Right lobe of liver (tissue), 6 donors: ENCODE measurements around the gene P2RY12. TPM values are rescaled to one million over a fixed set of nuclear protein-coding genes. Genes with fewer than 3 reads are reported as not detected.

Source experiments
- ATAC-seq, 4 donors: fragments of 200-7000 bp; cut with Tn5 transposase; one replicate each; pipeline ENCODE4 v1.9.1; 2020; ENCODE audit warnings: mild to moderate bottlenecking in 4 of 4, moderate library complexity in 4 of 4
- DNase-seq, 3 donors: peaks; one replicate each; pipeline ENCODE4 v3.0.0-alpha.2; 2020
- H3K27ac ChIP-seq, 3 donors: fragments of 200-600 bp; one replicate each; pipeline ENCODE4 v1.8.0; 2022
- H3K27me3 ChIP-seq, 2 donors: fragments of 200-600 bp; one replicate each; pipeline ENCODE4 v1.8.0; 2022
- H3K36me3 ChIP-seq, 4 donors: fragments of 200-600 bp; sonication (generic) in 1 of 4; one replicate each; pipeline versions ENCODE4 v1.5.1 to v1.8.0; 2017 to 2022; ENCODE audit warnings: control low read depth in 1 of 4
- H3K4me1 ChIP-seq, 4 donors: fragments of 200-600 bp; sonication (generic) in 1 of 4; one replicate each; pipeline versions ENCODE4 v1.5.1 to v1.8.0; 2017 to 2022; ENCODE audit warnings: control low read depth in 1 of 4
- H3K4me3 ChIP-seq, 3 donors: fragments of 200-600 bp; one replicate each; pipeline ENCODE4 v1.8.0; 2022
- H3K9me3 ChIP-seq, 4 donors: fragments of 200-600 bp; sonication (generic) in 1 of 4; one replicate each; pipeline versions ENCODE4 v1.5.1 to v1.8.0; 2017 to 2022; ENCODE audit warnings: control low read depth in 1 of 4
- CTCF ChIP-seq, 4 donors: fragments of 200-600 bp in 3 of 4; fragments of 450-650 bp in 1 of 4; IDR thresholded peaks; one replicate each; pipeline versions ENCODE4 v1.5.1 to v1.8.0; 2016 to 2022; ENCODE audit warnings: antibody characterized with exemption in 4 of 4, mild to moderate bottlenecking in 2 of 4
- POLR2A ChIP-seq: fragments of 450-650 bp; IDR thresholded peaks from one replicate; pipeline ENCODE4 v1.6.1; 2017; ENCODE audit warnings: antibody characterized with exemption, mild to moderate bottlenecking
- WGBS: methylation state at CpG from one replicate; pipeline ENCODE4 v1.1.6; 2018; ENCODE audit warnings: low coverage, low lambda C conversion rate; ENCODE audit not compliant: insufficient coverage; ENCODE audit errors: missing lambda C conversion rate; 5-methylcytosine and 5-hydroxymethylcytosine counted together
- intact Hi-C, 2 donors: fragments of 100-400 bp; cut with DNase I; formaldehyde crosslinking; loops; one replicate each; pipeline versions ENCODE4 v1.11.2 to v1.14.1; 2022
- long read RNA-seq: library from polyadenylated mRNA; unstranded; transcript quantifications from one replicate; pipeline ENCODE4 v2.0.0, GENCODE V29; 2019
- total RNA-seq, 6 experiments: library from RNA; depleted of rRNA in 2 of 6; stranded (reverse); fragments of >200 nt in 2 of 6; fragmentation: NEBNext Ultra II Directional in 3 of 6; extraction: Animal tissue kit (Norgen Biotek cat#: 25700) in 3 of 6; gene quantifications; one replicate each; pipeline versions ENCODE4 v1.1.0 to v1.2.4, GENCODE V29; 2016 to 2023
- donor health status: DM: no; HTN: yes; CAD: no.
- donor health status: DM: no; HTN: no; CAD: no.
- donor health status: DM: no; HTN: no; CAD: no.
- donor health status: DM: no; HTN: yes; CAD: no.
- donor health status: DM: no; HTN: yes; CAD: no.

P2RY12 gene
- 1 to 10 TPM in 5 of 6 experiments, under 1 TPM in 1; 0.42 to 1.8 (median 1.2) TPM for total RNA-seq
- long read RNA-seq: 0 reads

GRCh38 chr3:151384741-151385174, at the start of gene P2RY12:
Gene P2RY12 (minus strand): TSS chr3:151384753. CDS start chr3:151338845, 45,908 bp downstream.
- 55% methylated on average over 4 of the region's 4 CpGs for WGBS
- H3K9me3 ChIP-seq: no peaks in the 10 kb centered on the region
- H3K27me3 ChIP-seq: no peaks in the 10 kb centered on the region
- no peaks in the 10 kb centered on the region for H3K4me1 ChIP-seq
- DNase-seq (no peak), ATAC-seq (peak; percentile 44 to 64 (median 48))
- no peaks in the 10 kb centered on the region for H3K36me3 ChIP-seq
- intact Hi-C loops: no loop called here
- no peak for TF ChIP-seq CTCF (IDR thresholded peaks at IDR 0.05)
- TF ChIP-seq POLR2A: no peak
- no peak within 1 kb of the TSS for H3K27ac ChIP-seq
- H3K4me3 ChIP-seq: peak within 1 kb of the TSS in 2 of 3 donors; percentile 1 to 9

- peaks cover 0 to 4% (median 2%) of the 10 kb centered on the region in 4 donors for H3K4me1 ChIP-seq
- ATAC-seq (no peak), DNase-seq (no peak)
- WGBS: 87% methylated on average over 7 of the region's 7 CpGs
- intact Hi-C loops: no loop called here
- H3K27me3 ChIP-seq: no peaks in the 10 kb centered on the region
- H3K27ac ChIP-seq: no peak overlapping the region
- no peak for TF ChIP-seq CTCF (IDR thresholded peaks at IDR 0.05)
- no peak for TF ChIP-seq POLR2A
- H3K4me3 ChIP-seq: no peak overlapping the region
- H3K9me3 ChIP-seq: no peaks in the 10 kb centered on the region
- no peaks in the 10 kb centered on the region for H3K36me3 ChIP-seq
Observed at GRCh38 chr3:151432616-151433372, 48.2 kb upstream of the P2RY12 start.

GRCh38 chr3:151431940-151432339, 47.4 kb upstream of the P2RY12 start:
- H3K4me3 ChIP-seq: no peak overlapping the region
- 86% methylated on average over 2 of the region's 3 CpGs for WGBS
- no peak for TF ChIP-seq CTCF (IDR thresholded peaks at IDR 0.05)
- no peak for TF ChIP-seq POLR2A
- no peaks in the 10 kb centered on the region for H3K27me3 ChIP-seq
- DNase-seq: no peak
- no peak overlapping the region for H3K27ac ChIP-seq
- peaks cover 0 to 4% (median 2%) of the 10 kb centered on the region in 4 donors for H3K4me1 ChIP-seq
- intact Hi-C loops: no loop called here
- no peak for ATAC-seq
- H3K9me3 ChIP-seq: no peaks in the 10 kb centered on the region
- H3K36me3 ChIP-seq: no peaks in the 10 kb centered on the region

DNA sequence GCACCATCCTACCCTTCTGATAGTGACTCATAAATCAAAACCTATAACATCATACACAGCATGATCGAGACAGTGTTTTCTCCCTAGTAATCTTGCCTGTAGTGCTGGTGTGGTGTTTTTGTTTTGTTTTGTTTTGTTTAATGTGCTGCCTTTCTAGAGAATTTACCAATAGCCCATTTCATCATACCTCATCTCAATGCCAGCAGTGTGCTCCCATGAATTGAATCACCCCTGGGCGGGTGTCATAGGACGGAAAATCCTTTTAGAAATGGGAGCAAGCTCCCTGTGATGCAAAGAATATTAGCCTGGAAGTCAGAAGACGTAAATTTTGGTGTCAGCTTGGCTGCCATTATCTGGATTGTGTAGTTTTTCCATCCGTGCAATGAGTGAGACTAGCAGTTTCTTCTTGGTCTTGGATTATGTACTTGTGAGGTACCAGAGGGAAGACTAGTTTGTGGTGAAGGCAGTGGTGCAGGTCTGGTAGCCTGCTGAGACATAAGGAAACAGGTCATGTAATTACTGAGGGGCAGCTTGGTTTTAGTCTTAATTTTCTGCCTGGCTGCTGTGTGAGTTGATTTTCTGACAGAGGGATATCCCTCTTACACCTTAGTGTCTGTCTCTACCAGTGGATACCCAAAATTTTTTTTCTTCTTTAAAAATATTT, 46.4 kb upstream of the P2RY12 start:
- no peak for ATAC-seq
- no peak for DNase-seq
- Histone ChIP-seq H3K9me3 (no peaks in the 10 kb centered on the region), H3K4me3 (no peak overlapping the region), H3K36me3 (no peaks in the 10 kb centered on the region), H3K27ac (no peak overlapping the region), H3K27me3 (no peaks in the 10 kb centered on the region), H3K4me1 (peaks cover 0 to 4% (median 2%) of the 10 kb centered on the region in 4 donors)
- TF ChIP-seq POLR2A: no peak
- no peak for TF ChIP-seq CTCF (IDR thresholded peaks at IDR 0.05)
- WGBS: 76% methylated on average over 5 of the region's 5 CpGs
- intact Hi-C loops: no loop called here
